Esophagus muscularis mucosa (tissue), 4 donors: Measurements from ENCODE around the gene MTCH1. TPM values are rescaled to one million over a fixed set of nuclear protein-coding genes. Genes with fewer than 3 reads are reported as not detected.
A peak's percentile ranks its signal among the peaks of the same experiment; 100 is the strongest.

Experiments used
- DNase-seq: peaks from one replicate; pipeline ENCODE4 v3.0.0-alpha.2; 2017; ENCODE audit errors: extremely low spot score
- H3K27ac ChIP-seq, 4 donors: fragments of 200-600 bp; sonication (generic); replicated peaks in 1 of 4; 1 replicate in 3 of 4; 2 replicates in 1 of 4; pipeline ENCODE4 v1.5.1; 2016 to 2019; ENCODE audit warnings: mild to moderate bottlenecking in 1 of 4
- H3K27me3 ChIP-seq, 4 donors: fragments of 200-600 bp; sonication (generic); one replicate each; pipeline versions ENCODE4 v1.5.1 to v1.6.0; 2016 to 2019
- H3K36me3 ChIP-seq, 4 donors: fragments of 200-600 bp; sonication (generic); one replicate each; pipeline ENCODE4 v1.5.1; 2016 to 2019
- H3K4me1 ChIP-seq, 4 donors: fragments of 200-600 bp; sonication (generic); one replicate each; pipeline ENCODE4 v1.5.1; 2016 to 2019
- H3K4me3 ChIP-seq, 4 donors: fragments of 200-600 bp; sonication (generic); 1 replicate in 2 of 4; 2 replicates in 2 of 4; pipeline ENCODE4 v1.5.1; 2016 to 2019; ENCODE audit warnings: mild to moderate bottlenecking in 4 of 4, moderate library complexity in 1 of 4
- H3K9me3 ChIP-seq, 4 donors: fragments of 200-600 bp; sonication (generic); 1 replicate in 3 of 4; 2 replicates in 1 of 4; pipeline ENCODE4 v1.5.1; 2016 to 2019
- CTCF ChIP-seq, 3 experiments: fragments of 200-600 bp in 2 of 3; fragments of 450-650 bp in 1 of 3; sonication (generic) in 2 of 3; IDR thresholded peaks; one replicate each; pipeline ENCODE4 v1.5.1; 2017 to 2019; ENCODE audit warnings: antibody characterized with exemption in 3 of 3, mild to moderate bottlenecking in 2 of 3, moderate library complexity in 1 of 3
- EP300 ChIP-seq: sonication (generic); formaldehyde crosslinking; IDR thresholded peaks from one replicate; pipeline ENCODE4 v1.6.1; 2017; ENCODE audit warnings: antibody characterized with exemption
- POLR2A ChIP-seq: fragments of 450-650 bp; IDR thresholded peaks from one replicate; pipeline ENCODE4 v1.6.1; 2017; ENCODE audit warnings: antibody characterized with exemption, moderate library complexity, mild to moderate bottlenecking, low read depth
- POLR2AphosphoS5 ChIP-seq, 2 donors: sonication (generic); formaldehyde crosslinking; IDR thresholded peaks; one replicate each; pipeline ENCODE4 v1.6.1; 2017; ENCODE audit warnings: antibody characterized with exemption in 2 of 2
- WGBS: methylation state at CpG from one replicate; pipeline ENCODE4 v1.1.5; 2018; 5-methylcytosine and 5-hydroxymethylcytosine counted together
- intact Hi-C: fragments of 100-400 bp; cut with DNase I; formaldehyde crosslinking; loops from one replicate; pipeline ENCODE4 v1.15.1; 2023
- total RNA-seq, 4 donors: library from RNA; depleted of rRNA; stranded (reverse); fragments of >200 nt; gene quantifications; one replicate each; pipeline versions ENCODE4 v1.1.0 to v1.2.1, GENCODE V29; 2016

Gene MTCH1
- total RNA-seq, 4 donors from 2014 or later = 205 to 258 (median 232) TPM

GRCh38 chr6:36934901-36935300 is 51.1 kb downstream of the MTCH1 start:
- H3K36me3 ChIP-seq = no peaks in the 10 kb centered on the region
- no peak overlapping the region for H3K4me3 ChIP-seq
- no peak for TF ChIP-seq EP300
- TF ChIP-seq POLR2A = no peak
- TF ChIP-seq CTCF (IDR thresholded peaks at IDR 0.05) = no peak
- no peak for TF ChIP-seq POLR2AphosphoS5 (IDR thresholded peaks at IDR 0.05)
- peaks cover 0 to 9% (median 4%) of the 10 kb centered on the region in 4 donors for H3K4me1 ChIP-seq
- H3K27ac ChIP-seq = no peak overlapping the region
- H3K9me3 ChIP-seq = no peaks in the 10 kb centered on the region
- 90% methylated on average over 7 of the region's 7 CpGs for WGBS
- DNase-seq = no peak
- intact Hi-C loops = no loop called here
- no peaks in the 10 kb centered on the region for H3K27me3 ChIP-seq

GRCh38 chr6:36933519-36933918 is 52.5 kb downstream of the MTCH1 start:
- Histone ChIP-seq H3K36me3 (no peaks in the 10 kb centered on the region), H3K27me3 (no peaks in the 10 kb centered on the region), H3K27ac (no peak overlapping the region), H3K9me3 (no peaks in the 10 kb centered on the region), H3K4me3 (no peak overlapping the region), H3K4me1 (peaks cover 2 to 23% (median 17%) of the 10 kb centered on the region in 4 donors)
- TF ChIP-seq POLR2AphosphoS5 (IDR thresholded peaks at IDR 0.05) = no peak
- TF ChIP-seq CTCF (IDR thresholded peaks at IDR 0.05) = no peak
- no peak for TF ChIP-seq EP300
- TF ChIP-seq POLR2A = no peak
- 99% methylated on average over 4 of the region's 4 CpGs for WGBS
- DNase-seq = no peak
- intact Hi-C loops = no loop called here

- no peak overlapping the region for H3K27ac ChIP-seq
- H3K27me3 ChIP-seq = no peaks in the 10 kb centered on the region
- H3K9me3 ChIP-seq = no peaks in the 10 kb centered on the region
- TF ChIP-seq POLR2AphosphoS5 (IDR thresholded peaks at IDR 0.05) = no peak
- no peak for DNase-seq
- peaks cover 6 to 27% (median 21%) of the 10 kb centered on the region in 4 donors for H3K4me1 ChIP-seq
- no peaks in the 10 kb centered on the region for H3K36me3 ChIP-seq
- H3K4me3 ChIP-seq = no peak overlapping the region
- 87% methylated on average over 2 of the region's 2 CpGs for WGBS
- intact Hi-C loops = no loop called here
Measured at GRCh38 chr6:36933102-36933501, 52.9 kb downstream of the MTCH1 start.

- DNase-seq = no peak
- no peaks in the 10 kb centered on the region for H3K9me3 ChIP-seq
- 85% methylated on average over 4 of the region's 4 CpGs for WGBS
- H3K27me3 ChIP-seq = no peaks in the 10 kb centered on the region
- H3K27ac ChIP-seq = peak overlapping the region in 1 of 4 donors; percentile 64
- no peak overlapping the region for H3K4me3 ChIP-seq
- no peak for TF ChIP-seq POLR2A
- no peak for TF ChIP-seq POLR2AphosphoS5 (IDR thresholded peaks at IDR 0.05)
- no peak for TF ChIP-seq CTCF (IDR thresholded peaks at IDR 0.05)
- no peak for TF ChIP-seq EP300
- H3K36me3 ChIP-seq = peaks cover 0 to 6% (median 5%) of the 10 kb centered on the region in 4 donors
- H3K4me1 ChIP-seq = peaks cover 18 to 43% (median 37%) of the 10 kb centered on the region in 4 donors
- intact Hi-C loops = no loop called here
Measured at GRCh38 chr6:36930483-36930882, 55.5 kb downstream of the MTCH1 start.

- Histone ChIP-seq H3K4me1 (peaks cover 18 to 43% (median 37%) of the 10 kb centered on the region in 4 donors), H3K27me3 (no peaks in the 10 kb centered on the region), H3K27ac (peak overlapping the region in 2 of 4 donors; percentile 42 to 64), H3K9me3 (no peaks in the 10 kb centered on the region), H3K4me3 (no peak overlapping the region), H3K36me3 (peaks cover 3 to 15% (median 13%) of the 10 kb centered on the region in 4 donors)
- WGBS = 38% methylated on average over 5 of the region's 5 CpGs
- intact Hi-C loops = no loop called here
- DNase-seq = no peak
- TF ChIP-seq POLR2A (no peak), POLR2AphosphoS5 (IDR thresholded peaks at IDR 0.05) (no peak), CTCF (IDR thresholded peaks at IDR 0.05) (no peak), EP300 (no peak)
Measured at GRCh38 chr6:36929607-36930006, 56.4 kb downstream of the MTCH1 start.
